Measurements from ENCODE around the gene PKNOX2.

DNA sequence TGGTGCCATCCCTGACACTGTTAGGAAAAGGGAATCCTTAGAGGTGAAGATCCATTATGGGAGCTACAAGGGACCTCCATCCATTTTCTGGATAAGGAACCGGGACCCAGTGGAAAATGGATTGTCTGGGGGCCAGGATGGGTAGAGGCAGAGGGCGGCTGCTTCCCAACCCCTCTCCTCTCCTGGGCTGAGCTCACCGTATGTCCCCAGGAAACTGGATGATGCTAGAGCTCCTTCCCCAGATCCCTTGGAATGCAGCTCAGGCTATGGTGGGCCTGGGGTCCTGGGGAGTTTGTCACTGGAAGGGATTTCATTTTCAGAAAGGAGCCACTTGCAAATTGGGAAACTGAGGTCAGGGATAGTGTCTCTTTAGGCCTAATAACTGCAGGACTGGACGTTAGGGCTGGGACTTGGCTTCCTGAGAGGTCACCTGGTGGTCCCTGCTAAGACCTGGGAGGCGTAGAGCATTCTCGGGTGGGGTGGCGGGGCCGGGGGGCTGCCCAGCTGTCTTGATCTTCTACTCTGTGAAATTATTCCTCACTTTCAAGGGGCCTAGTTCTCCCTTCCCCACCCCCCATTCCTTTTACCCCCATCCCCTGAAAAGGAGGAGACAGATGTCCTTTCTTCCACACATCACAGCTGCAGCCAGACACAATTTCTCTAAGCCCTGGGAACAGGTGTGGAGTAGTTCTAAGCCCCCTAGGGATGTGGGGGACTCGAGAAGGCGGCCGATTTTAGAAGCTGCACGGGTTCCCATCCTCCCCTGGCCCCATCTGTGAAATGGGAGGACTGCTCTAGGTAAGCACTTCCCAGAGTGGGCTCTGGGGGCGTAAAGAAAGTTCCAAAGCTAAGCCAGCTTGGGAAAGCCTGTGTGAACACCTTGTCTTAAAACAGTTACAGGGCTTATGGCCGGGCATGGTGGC lies 99.8 kb downstream of the PKNOX2 start:
- TF ChIP-seq, protein P1, sequence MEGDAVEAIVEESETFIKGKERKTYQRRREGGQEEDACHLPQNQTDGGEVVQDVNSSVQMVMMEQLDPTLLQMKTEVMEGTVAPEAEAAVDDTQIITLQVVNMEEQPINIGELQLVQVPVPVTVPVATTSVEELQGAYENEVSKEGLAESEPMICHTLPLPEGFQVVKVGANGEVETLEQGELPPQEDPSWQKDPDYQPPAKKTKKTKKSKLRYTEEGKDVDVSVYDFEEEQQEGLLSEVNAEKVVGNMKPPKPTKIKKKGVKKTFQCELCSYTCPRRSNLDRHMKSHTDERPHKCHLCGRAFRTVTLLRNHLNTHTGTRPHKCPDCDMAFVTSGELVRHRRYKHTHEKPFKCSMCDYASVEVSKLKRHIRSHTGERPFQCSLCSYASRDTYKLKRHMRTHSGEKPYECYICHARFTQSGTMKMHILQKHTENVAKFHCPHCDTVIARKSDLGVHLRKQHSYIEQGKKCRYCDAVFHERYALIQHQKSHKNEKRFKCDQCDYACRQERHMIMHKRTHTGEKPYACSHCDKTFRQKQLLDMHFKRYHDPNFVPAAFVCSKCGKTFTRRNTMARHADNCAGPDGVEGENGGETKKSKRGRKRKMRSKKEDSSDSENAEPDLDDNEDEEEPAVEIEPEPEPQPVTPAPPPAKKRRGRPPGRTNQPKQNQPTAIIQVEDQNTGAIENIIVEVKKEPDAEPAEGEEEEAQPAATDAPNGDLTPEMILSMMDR (IDR thresholded peaks at IDR 0.05; ENCODE audit: low read depth, low read length, poor library complexity, severe bottlenecking), result no peak
- no peak for TF ChIP-seq EZH2phosphoT487 (IDR thresholded peaks at IDR 0.05; ENCODE audit: borderline replicate concordance, low read length)

Measured in DOHH2 (cell line).